ENCODE measurements around the gene STK17B.

DNA sequence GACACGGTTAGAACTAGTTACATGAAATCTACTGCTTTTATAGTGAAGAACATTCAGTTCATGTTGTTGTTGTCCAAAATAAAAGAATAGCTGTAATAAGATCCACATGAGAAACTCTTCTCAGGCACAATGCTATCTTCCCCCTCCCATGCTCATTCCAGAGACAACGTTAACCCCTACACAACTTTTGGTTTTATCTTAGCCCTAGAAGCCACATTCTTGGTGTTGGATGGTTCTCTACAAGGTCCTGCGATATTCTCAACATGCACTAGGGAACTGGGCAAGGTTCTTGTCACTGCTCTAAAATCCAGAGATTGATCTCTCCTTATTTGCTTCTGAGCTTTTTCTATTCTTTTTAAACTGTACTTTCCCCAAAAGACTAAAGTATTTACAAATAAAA is 51.5 kb downstream of the STK17B start:
- no peak for TF ChIP-seq CTCF (IDR thresholded peaks at IDR 0.05)
- no peak for TF ChIP-seq POLR2A (IDR thresholded peaks at IDR 0.05)
- no peak for TF ChIP-seq POLR2AphosphoS5 (IDR thresholded peaks at IDR 0.05)

All from gastroesophageal sphincter (tissue), 3 donors.